Natural killer cell treated with Interleukin-12 subunit alpha and Interleukin-12 subunit beta and Interleukin-15 and Interleukin-18, amount 100 ng/mL, for 72 hours (primary cell): ENCODE data around the gene RAB7A. TPM values are rescaled to one million over a fixed set of nuclear protein-coding genes. Genes with fewer than 3 reads are reported as not detected.
A peak's percentile ranks its signal among the peaks of the same experiment; 100 is the strongest.
"Not testable (repeated sequence)": the region's sequence is repeated elsewhere in the genome, so short reads cannot be mapped to it uniquely, and the experiment has no call there.

Source experiments
- ATAC-seq, 2 donors: fragments of 150-1000 bp; cut with Tn5 transposase in 1 of 2; sonication (Bioruptor Pico), chemical (Tn5 transposase) in 1 of 2; 2 replicates each; pipeline ENCODE4 v1.10.0; 2021
- DNase-seq: peaks from one replicate; pipeline ENCODE4 v3.0.0; 2022; ENCODE audit warnings: low spot score
- H3K27ac Mint-ChIP-seq, 2 donors: 1 replicate in 1 of 2; 2 replicates in 1 of 2; pipeline ENCODE4 v1.8.0; 2022; ENCODE audit warnings: mixed read lengths in 2 of 2, mild to moderate bottlenecking in 1 of 2, moderate library complexity in 1 of 2
- H3K27me3 Mint-ChIP-seq, 2 donors: 1 replicate in 1 of 2; 2 replicates in 1 of 2; pipeline ENCODE4 v1.8.0; 2022; ENCODE audit warnings: mixed read lengths in 2 of 2
- H3K36me3 Mint-ChIP-seq: one replicate; pipeline ENCODE4 v1.8.0; 2022; ENCODE audit warnings: mixed read lengths
- H3K4me1 Mint-ChIP-seq, 2 donors: 1 replicate in 1 of 2; 2 replicates in 1 of 2; pipeline ENCODE4 v1.8.0; 2022; ENCODE audit warnings: low read depth in 2 of 2, mixed read lengths in 2 of 2, mild to moderate bottlenecking in 1 of 2
- H3K4me3 Mint-ChIP-seq: one replicate; pipeline ENCODE4 v1.8.0; 2022; ENCODE audit warnings: mixed read lengths
- H3K9me3 Mint-ChIP-seq: 2 replicates; pipeline ENCODE4 v1.8.0; 2022; ENCODE audit warnings: mixed read lengths
- total RNA-seq, 2 donors: library from RNA; stranded (reverse); gene quantifications; one replicate each; pipeline ENCODE4 v1.2.3, GENCODE V29; 2022

RAB7A gene
- total RNA-seq, 2 donors from 2014 or later, result 183 to 338 TPM

DNA sequence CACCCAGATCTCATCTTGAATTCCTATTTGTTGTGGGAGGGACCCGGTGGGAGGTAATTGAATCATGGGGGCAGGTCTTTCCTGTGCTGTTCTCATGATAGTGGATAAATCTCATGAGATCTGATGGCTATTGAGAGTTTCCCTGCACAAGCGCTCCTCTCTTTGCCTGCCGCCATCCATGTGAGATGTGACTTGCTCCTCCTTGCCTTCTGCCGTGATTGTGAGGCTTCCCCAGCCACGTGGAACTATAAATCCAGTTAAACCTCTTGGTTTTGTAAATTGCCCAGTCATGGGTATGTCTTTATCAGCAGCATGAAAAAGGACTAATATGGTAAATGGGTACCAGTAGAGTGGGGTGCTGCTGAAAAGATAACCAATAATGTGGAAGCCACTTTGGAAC is 23.6 kb downstream of the RAB7A start:
- ATAC-seq, H3K36me3 Mint-ChIP-seq, H3K4me3 Mint-ChIP-seq, H3K9me3 Mint-ChIP-seq, DNase-seq, H3K27me3 Mint-ChIP-seq: not testable (repeated sequence)
- Mint-ChIP-seq H3K4me1 (peaks cover 58 to 59% of the 10 kb centered on the region in 2 donors), H3K27ac (peak overlapping the region; percentile 2 to 40)

DNA sequence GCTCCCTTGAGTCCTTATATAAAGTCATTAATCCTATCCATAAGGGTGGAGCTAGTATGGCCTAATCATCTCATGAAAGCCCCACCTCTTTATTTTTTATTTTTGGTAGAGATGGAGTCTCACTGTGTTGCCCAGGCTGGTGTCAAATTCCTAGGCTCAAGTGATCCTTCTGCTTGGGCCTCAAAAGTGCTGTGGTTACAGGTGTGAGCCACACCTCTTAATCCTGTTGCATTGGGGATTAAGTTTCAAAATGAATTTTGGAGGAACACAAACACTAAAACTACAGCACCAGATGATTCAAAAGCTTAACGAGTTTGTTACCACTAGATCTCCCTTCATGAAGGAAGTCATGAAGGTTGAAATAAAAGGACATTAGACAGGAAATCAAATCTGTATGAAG is 27.7 kb downstream of the RAB7A start:
- no peak overlapping the region for H3K4me3 Mint-ChIP-seq
- H3K4me1 Mint-ChIP-seq, result peaks cover 60 to 78% of the 10 kb centered on the region in 2 donors
- ATAC-seq, result peak in 1 of 2 donors; percentile 69

DNA sequence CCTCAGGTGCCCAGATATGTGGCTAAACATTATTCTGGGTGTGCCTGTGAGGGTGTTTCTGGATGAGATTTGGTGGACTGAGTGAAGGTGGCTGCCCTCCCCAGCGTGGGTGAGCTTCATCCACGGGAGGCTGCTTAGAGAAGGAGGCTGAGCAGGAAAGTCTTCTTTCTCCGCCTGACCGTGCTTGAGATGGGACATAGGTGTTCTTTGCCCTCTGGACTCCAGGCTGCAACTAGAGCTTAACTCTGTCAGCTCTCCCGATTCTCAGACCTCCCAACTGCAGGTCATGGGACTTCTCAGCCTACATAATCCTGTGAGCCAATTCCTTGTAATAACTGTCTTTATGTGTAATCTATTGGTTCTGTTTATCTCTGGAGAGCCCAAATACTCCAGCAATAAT is 34.1 kb downstream of the RAB7A start:
- peak in 1 of 2 donors; percentile 34 for ATAC-seq
- H3K9me3 Mint-ChIP-seq, result no peaks in the 10 kb centered on the region
- DNase-seq, result no peak
- H3K36me3 Mint-ChIP-seq, result peaks cover 6% of the 10 kb centered on the region
- H3K27ac Mint-ChIP-seq, result peak overlapping the region; percentile 80 to 88
- peaks cover 55 to 76% of the 10 kb centered on the region in 2 donors for H3K4me1 Mint-ChIP-seq
- peak overlapping the region; percentile 64 for H3K4me3 Mint-ChIP-seq
- H3K27me3 Mint-ChIP-seq, result no peaks in the 10 kb centered on the region

More for the DNA sequence above, 27.7 kb downstream of the RAB7A start:
- Mint-ChIP-seq H3K36me3 (peaks cover 6% of the 10 kb centered on the region), H3K27me3 (no peaks in the 10 kb centered on the region), H3K9me3 (no peaks in the 10 kb centered on the region), H3K27ac (peak overlapping the region; percentile 24 to 25)
- DNase-seq, result no peak

DNA sequence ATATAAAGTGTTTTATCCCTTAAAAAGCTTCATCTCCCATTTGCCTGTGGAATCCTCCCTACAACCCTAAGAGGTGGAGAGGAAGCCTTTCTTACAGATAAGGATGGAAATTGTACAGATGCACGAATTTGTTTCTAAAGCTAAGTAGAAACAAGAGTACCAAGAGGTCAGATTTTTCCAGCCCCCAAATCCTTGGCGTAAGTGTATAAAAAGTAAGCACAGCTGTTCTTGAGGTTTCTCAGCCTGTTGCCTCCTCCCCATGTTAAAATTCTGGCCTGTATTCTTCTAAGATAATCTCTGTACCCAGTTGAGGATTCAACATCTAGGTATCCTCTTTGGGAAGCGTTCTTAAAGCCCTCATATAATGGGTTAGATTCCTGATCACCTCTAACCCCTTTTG is 34.9 kb downstream of the RAB7A start:
- Mint-ChIP-seq H3K4me3 (no peak overlapping the region), H3K4me1 (peaks cover 56 to 76% of the 10 kb centered on the region in 2 donors), H3K9me3 (no peaks in the 10 kb centered on the region), H3K27me3 (no peaks in the 10 kb centered on the region), H3K36me3 (peaks cover 6% of the 10 kb centered on the region), H3K27ac (peak overlapping the region; percentile 80 to 88)
- ATAC-seq, result no peak
- DNase-seq, result no peak

DNA sequence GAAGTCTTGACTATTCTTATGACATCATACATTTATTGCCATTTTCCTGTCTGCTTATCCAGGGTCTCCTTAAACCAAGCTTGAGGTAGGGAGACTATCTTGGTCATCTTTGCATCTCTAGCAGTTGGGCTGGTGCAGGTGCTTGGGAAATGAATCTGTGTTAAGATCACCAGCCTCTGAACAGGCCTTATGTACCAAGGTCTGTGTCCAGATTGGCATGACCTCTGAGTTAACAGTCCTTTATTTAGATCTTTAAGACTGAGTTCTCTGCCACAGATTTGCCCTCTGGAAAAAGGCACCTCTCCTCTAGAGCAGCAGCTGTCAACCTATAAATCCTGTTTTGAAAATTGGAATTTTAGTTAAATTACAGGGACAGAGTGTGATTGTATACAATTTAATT is 35.4 kb downstream of the RAB7A start:
- H3K9me3 Mint-ChIP-seq, result no peaks in the 10 kb centered on the region
- H3K27me3 Mint-ChIP-seq, result no peaks in the 10 kb centered on the region
- H3K4me1 Mint-ChIP-seq, result peaks cover 56 to 76% of the 10 kb centered on the region in 2 donors
- peaks cover 6% of the 10 kb centered on the region for H3K36me3 Mint-ChIP-seq
- no peak for ATAC-seq
- H3K27ac Mint-ChIP-seq, result peak overlapping the region in 1 of 2 donors; percentile 88
- no peak for DNase-seq
- H3K4me3 Mint-ChIP-seq, result no peak overlapping the region

DNA sequence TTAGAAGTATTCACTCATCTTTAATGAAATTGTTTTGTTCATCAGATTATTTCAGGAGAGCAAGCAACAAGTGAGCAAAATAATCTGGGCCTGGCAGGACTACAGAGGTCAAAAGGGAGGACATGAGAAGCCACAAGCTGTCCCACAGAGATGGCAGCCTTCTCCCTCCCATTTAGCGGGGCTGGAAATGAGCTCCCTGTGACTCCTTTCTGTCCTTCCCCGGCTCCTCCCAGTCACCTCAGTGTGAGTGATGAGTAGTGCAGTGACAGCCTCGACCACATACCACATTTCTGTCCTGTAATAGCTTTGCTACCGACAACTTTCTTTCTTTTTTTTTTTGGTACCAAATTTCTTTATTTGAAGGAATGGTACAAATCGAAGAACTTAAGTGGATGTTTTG is 38.0 kb downstream of the RAB7A start:
- peak overlapping the region; percentile 34 to 81 for H3K27ac Mint-ChIP-seq
- H3K4me1 Mint-ChIP-seq, result peaks cover 66 to 82% of the 10 kb centered on the region in 2 donors

DNA sequence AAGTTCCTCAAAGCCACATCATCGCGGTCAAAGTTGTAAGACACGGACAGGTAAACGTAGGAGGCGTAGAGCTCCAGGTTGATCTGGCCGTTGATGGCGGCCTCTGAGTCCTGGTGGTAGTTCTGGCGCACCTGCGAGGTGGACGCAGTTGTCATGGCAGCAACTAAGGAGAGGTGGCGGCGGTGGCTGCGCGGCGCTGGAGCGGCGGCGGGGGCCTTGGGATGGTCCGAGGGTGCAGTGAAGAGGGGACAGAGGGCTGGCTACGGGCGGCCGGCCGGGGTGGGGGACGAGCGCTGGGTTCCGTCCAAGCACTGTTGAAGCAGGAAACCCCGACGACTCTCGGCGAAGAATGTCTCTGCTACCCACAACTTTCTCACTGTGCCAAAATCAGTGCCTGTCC is 38.9 kb downstream of the RAB7A start:
- Mint-ChIP-seq H3K9me3 (no peaks in the 10 kb centered on the region), H3K27ac (peak overlapping the region in 1 of 2 donors; percentile 81), H3K36me3 (no peaks in the 10 kb centered on the region), H3K27me3 (no peaks in the 10 kb centered on the region), H3K4me1 (peaks cover 64 to 80% of the 10 kb centered on the region in 2 donors), H3K4me3 (peak overlapping the region; percentile 60)
- no peak for DNase-seq
- no peak for ATAC-seq

More for the DNA sequence above, 38.0 kb downstream of the RAB7A start:
- peak overlapping the region; percentile 60 for H3K4me3 Mint-ChIP-seq
- peak; percentile 87 to 93 for ATAC-seq
- no peaks in the 10 kb centered on the region for H3K36me3 Mint-ChIP-seq
- peak; percentile 77 for DNase-seq
- H3K27me3 Mint-ChIP-seq, result no peaks in the 10 kb centered on the region
- no peaks in the 10 kb centered on the region for H3K9me3 Mint-ChIP-seq

DNA sequence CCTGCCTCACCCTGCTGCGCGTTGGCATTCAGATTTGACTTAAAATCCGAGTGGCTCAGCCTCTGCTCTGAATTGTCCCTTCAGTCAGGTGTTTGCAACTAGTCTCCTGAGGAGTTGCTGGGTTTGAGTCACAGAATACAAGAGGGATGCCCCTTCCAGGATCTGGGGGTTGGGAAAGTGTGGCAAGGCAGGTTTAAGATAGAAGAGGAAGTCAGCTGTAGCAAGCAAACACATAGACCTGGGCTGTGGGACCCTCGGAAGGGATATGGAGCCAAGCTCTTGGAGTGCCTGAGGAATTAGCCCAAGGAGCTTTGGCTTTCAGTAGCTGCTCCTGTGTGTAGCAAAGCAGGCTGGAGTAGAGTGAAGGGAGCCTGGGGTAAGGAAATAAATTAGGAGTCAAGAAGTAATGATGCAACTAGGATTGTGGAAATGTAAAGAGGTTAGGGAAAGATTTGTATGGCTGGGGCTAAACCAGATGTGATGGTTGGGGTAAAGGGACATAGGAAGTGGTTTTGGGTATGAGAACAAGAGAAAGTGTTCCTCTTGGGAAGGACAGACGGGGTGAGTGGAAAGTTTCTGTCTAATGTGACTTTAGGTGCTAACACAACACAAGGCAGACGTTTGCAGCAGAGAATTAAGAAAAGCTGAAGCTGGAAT is 41.2 kb downstream of the RAB7A start:
- Mint-ChIP-seq H3K27ac (peak overlapping the region in 1 of 2 donors; percentile 1), H3K36me3 (no peaks in the 10 kb centered on the region), H3K9me3 (no peaks in the 10 kb centered on the region), H3K4me3 (peak overlapping the region; percentile 50), H3K4me1 (peaks cover 62 to 75% of the 10 kb centered on the region in 2 donors), H3K27me3 (no peaks in the 10 kb centered on the region)
- ATAC-seq, result no peak
- DNase-seq, result no peak

DNA sequence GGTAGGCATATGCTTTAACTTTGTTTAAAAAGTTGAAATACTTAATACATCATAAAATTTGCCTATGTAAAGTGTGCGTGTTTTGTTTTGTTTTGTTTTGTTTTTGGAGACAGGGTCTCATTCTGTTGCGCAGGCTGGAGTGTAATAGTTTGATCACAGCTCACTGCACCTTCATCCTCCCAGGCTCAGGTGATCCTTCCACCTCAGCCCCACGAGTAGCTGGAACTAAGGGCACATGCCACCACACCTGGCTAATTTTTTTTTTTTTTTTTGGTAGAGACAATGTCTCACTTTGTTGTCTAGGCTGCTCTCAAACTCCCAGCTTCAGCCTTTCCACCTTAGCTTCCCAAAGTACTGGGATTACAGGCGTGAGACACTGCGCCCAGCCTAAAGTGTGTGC is 42.5 kb downstream of the RAB7A start:
- H3K27ac Mint-ChIP-seq, result peak overlapping the region in 1 of 2 donors; percentile 19
- no peaks in the 10 kb centered on the region for H3K9me3 Mint-ChIP-seq
- peaks cover 59 to 72% of the 10 kb centered on the region in 2 donors for H3K4me1 Mint-ChIP-seq
- ATAC-seq (no peak), DNase-seq (no peak)
- no peak overlapping the region for H3K4me3 Mint-ChIP-seq
- H3K27me3 Mint-ChIP-seq, result no peaks in the 10 kb centered on the region
- no peaks in the 10 kb centered on the region for H3K36me3 Mint-ChIP-seq

DNA sequence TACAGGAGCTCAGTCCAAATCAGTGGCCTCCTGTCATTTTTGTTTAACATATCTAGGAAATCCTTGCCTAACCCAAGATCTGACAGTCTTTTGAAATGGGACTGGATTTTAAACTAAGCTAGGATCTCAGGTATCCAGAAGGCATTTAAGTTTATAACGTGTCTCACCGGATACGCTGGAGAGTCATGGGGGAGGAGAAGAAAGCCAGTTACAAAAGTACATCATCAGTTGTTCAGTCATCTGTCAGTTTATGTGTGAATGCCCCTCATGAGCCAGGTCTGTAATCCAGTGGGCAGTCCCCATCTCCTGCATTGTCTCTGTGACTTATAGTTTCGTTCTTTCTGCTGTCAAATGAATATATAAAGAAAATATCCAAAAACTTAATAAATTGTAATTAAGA is 44.4 kb downstream of the RAB7A start:
- H3K4me1 Mint-ChIP-seq, result peaks cover 51 to 59% of the 10 kb centered on the region in 2 donors
- DNase-seq (no peak), ATAC-seq (no peak)
- H3K27me3 Mint-ChIP-seq, result no peaks in the 10 kb centered on the region
- H3K4me3 Mint-ChIP-seq, result no peak overlapping the region
- no peaks in the 10 kb centered on the region for H3K9me3 Mint-ChIP-seq
- no peaks in the 10 kb centered on the region for H3K36me3 Mint-ChIP-seq
- peak overlapping the region in 1 of 2 donors; percentile 19 for H3K27ac Mint-ChIP-seq

DNA sequence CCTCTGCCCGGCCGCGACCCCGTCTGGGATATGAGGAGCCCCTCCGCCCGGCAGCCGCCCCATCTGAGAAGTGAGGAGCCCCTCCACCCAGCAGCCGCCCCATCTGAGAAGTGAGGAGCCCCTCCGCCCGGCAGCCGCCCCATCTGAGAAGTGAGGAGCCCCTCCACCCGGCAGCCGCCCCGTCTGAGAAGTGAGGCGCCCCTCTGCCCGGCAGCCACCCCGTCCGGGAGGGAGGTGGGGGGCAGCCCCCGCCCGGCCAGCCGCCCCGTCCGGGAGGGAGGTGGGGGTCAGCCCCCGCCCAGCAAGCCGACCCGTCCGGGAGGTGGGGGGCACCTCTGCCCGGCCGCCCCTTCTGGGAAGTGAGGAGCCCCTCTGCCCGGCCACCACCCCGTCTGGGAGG is 47.2 kb downstream of the RAB7A start:
- not testable (repeated sequence) for DNase-seq, H3K27me3 Mint-ChIP-seq, H3K9me3 Mint-ChIP-seq, H3K4me3 Mint-ChIP-seq, H3K36me3 Mint-ChIP-seq, ATAC-seq, H3K27ac Mint-ChIP-seq
- peaks cover 58 to 64% of the 10 kb centered on the region in 2 donors for H3K4me1 Mint-ChIP-seq

DNA sequence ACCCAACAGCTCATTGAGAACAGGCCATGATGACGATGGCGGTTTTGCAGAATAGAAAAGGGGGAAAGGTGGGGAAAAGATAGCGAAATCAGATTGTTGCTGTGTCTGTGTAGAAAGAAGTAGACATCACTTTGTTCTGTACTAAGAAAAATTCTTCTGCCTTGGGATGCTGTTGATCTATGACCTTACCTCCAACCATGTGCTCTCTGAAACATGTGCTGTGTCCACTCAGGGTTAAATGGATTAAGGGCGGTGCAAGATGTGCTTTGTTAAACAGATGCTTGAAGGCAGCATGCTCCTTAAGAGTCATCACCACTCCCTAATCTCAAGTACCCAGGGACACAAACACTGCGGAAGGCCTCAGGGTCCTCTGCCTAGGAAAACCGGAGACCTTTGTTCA is 47.6 kb downstream of the RAB7A start:
- DNase-seq, H3K4me3 Mint-ChIP-seq, H3K36me3 Mint-ChIP-seq, H3K27me3 Mint-ChIP-seq, H3K27ac Mint-ChIP-seq, ATAC-seq, H3K9me3 Mint-ChIP-seq: not testable (repeated sequence)
- peaks cover 58 to 64% of the 10 kb centered on the region in 2 donors for H3K4me1 Mint-ChIP-seq

DNA sequence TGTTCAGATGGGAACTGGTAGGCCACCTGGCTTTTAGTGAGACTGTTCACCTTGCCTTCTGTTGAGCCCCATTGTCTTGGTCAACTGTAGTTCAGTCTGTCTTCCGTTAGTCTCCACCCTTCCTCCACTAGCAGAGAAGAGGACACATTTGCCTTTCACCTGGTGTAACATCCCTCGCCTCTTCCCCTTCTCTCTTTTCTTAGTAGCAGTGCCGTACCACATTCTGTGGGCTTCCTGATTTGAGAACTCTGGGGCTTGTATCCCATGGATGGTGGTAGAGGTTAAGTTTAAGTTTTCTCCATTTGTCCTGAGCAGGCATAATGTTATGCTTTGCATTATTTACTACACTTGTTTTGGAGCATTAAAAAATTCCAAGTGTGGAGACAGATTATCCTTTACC is 49.3 kb downstream of the RAB7A start:
- no peak for DNase-seq
- Mint-ChIP-seq H3K4me1 (peaks cover 59 to 66% of the 10 kb centered on the region in 2 donors), H3K27ac (peak overlapping the region in 1 of 2 donors; percentile 8), H3K9me3 (no peaks in the 10 kb centered on the region), H3K27me3 (no peaks in the 10 kb centered on the region), H3K36me3 (no peaks in the 10 kb centered on the region), H3K4me3 (no peak overlapping the region)
- no peak for ATAC-seq

DNA sequence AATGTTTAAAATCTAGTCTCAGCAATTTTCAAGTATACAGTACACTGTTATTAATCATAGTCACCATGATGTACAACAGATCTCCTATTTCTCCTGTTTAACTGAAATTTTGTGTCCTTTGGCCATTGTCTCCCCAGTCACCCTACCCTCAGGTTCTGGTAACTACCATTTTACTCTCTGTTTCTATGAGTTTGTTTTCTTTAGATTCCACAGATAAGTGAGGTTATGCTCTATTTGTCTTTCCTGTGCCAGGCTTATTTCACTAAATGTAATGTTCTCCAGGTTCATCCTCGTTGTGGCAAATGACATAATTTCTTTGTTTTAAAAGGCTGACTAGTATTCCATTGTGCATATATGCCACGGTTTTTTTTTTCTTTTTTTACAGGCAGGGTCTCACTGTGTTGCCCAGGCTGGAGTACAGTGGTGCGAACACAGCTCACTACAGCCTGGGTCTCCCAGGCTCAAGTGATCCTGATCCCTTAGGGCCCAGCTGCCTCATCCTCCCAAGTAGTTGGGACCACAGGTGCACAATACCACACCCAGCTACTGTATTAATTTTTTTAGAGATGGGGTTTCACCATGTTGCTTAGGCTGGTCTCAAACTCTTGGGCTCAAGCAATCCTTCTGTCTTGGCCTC is 50.0 kb downstream of the RAB7A start:
- H3K4me3 Mint-ChIP-seq, result no peak overlapping the region
- H3K36me3 Mint-ChIP-seq, result no peaks in the 10 kb centered on the region
- ATAC-seq (no peak), DNase-seq (no peak)
- H3K27me3 Mint-ChIP-seq, result no peaks in the 10 kb centered on the region
- no peak overlapping the region for H3K27ac Mint-ChIP-seq
- H3K9me3 Mint-ChIP-seq, result no peaks in the 10 kb centered on the region
- H3K4me1 Mint-ChIP-seq, result peaks cover 63 to 71% of the 10 kb centered on the region in 2 donors
